IPS-11a (cell line): ENCODE results near the gene PLEKHD1.

Experiments
- H3K4me3 ChIP-seq: one replicate; pipeline ENCODE4 v1.5.1; 2013; ENCODE audit warnings: low read depth, low read length, control low read depth

The PLEKHD1 gene

DNA sequence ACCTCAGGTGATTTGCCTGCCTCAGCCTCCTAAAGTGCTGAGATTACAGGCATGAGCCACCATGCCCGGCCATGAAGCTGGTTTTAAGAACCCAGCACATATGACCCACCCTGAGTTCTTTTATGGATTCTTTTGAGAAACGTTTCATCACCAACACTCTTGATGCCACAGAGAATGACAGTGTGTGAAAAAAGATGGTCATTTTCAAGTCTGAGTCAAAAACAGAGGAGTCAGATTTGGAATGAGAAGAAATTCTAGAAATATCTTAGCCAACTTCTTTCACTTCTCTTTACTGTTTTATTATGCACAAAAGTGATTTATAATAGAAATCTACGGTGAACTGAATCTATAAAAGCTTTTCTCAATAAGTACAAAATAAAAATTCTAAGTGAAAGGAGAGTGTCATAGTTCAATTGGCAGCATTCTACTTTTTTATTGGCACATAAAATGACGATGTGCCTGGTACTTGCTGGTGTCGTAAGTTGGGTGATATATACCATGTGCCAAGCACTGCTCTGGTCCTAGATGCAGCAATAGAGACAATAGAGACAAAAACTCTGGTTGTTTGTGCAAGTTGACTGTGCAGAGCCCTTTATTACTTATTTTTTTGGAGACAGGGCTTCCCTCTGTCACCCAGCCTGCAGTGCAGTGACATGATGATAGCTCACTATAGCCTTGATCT is 56.3 kb downstream of the PLEKHD1 start:
- no peak overlapping the region for H3K4me3 ChIP-seq

DNA sequence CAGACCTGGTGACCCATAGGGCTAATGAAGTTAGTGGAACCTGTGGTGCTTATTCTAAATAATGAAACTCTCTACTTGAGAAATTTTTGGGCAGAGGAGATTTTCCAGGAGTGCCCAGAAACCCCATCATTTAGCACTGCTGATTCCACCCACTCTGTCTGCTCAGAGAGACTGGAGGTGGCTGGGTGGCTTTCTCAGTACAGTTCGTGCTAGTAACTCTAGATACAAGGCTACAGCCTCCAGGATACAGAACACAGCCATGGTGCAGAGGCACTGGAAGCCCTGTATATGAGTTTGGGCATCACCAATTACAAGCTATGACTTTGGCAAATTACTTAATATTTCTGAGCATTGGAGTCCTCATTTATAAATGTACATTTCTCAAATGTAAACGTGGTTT is 57.8 kb downstream of the PLEKHD1 start:
- no peak overlapping the region for H3K4me3 ChIP-seq

DNA sequence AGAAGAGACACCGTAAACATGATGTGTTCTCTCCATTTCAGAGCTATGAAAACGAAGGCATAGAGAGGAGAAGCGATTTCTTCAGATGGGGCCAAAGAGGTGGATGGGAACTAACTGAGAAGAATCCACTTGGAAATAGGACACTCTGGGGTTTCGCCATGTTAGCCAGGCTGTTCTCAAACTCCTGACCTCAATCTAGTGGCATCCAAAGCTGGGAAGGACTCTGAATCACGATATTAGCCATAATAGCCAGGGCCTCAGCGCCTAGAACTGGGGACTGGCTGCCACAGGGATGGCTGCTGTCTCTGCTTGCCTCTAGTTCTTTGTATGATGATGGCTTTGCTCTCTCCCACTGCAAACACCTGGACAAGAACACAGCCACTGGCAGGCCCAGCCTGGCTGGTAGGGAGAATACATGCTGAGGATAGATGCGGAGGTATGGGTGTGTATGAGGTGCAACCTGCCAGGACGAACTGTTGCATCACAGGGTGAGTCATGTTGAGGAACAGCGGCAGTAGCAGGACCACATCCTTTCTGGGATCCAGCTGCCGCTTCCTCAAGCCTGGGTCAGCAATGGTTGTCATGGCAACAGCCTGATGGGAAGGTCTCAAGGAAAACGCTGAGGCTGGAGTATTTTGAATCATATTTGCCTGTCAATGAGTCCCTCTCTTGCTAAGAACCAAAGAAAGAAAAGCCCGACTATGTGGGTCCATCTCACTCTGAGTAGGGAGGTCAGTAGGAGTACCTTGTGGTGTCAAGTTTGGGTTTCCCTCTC is 59.0 kb downstream of the PLEKHD1 start:
- H3K4me3 ChIP-seq: no peak overlapping the region

DNA sequence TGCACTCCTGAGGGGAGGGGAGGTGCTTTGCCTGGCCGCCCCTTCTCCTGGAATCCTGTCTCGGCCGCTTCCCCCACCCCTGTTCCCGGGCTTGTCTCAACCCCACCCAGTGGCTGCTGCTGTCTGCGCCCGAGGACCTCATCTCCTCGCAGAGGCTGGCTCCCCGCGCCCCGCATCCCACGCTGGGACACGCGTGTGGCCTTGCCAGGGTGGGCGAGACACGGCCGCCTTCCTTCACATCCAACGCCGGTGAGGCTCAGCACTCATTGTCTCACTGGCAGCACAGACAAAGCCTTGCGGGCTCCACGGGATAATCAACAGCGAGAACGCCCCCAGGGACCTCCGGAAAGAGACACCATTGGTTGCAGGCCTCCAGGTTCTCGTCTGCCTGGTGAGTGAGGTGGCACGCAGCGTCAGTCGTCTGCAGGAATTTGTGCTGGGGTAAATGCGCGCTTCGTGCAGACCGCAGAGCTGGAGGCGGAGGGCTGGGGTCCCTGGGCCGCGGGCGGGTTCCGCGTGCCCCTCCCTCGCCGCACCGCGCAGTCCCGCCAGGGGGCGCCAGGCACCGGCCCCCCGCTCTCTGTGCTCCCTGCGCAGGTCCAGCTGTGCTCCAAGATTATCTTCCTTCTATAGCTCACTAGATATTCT is 63.3 kb downstream of the PLEKHD1 start:
- peak overlapping the region; percentile 40 for H3K4me3 ChIP-seq

DNA sequence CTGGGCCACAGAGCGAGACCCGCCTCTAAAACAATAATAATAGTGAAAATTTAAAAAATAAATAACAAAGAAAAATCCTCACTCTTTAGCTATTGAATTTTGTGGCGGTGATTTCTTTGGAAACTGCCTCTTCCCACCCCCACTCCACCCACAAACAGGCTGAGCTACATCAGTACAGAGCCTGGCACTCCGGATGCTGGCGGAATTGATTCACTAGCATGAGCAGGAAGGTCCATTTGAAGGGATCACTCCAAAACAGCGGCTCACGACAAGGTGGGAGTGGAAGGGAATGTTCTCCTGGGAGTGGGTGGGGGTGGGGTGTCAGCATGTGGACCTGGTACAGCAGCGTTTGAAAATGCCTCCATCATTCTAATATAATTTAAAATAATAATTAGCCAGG is 64.0 kb downstream of the PLEKHD1 start:
- no peak overlapping the region for H3K4me3 ChIP-seq

DNA sequence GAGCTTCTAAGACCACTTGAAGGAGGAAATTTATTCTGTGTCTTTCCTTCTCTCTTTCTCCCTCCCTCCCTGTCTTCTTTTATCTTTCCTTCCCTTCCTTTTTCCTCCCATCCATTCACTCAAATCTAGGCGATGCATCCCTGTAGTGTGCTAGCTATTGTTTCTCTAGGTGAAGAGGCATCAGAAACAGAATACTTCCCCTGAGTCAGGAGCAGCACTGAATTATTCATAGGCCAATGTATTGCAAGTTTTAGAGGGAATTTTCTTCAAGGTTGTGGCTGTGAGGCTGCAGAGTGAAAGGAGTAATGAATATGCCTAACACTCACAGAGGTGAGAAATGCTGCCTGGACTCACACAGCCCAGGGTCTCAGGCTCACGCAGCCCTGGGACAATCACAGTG is 67.0 kb downstream of the PLEKHD1 start:
- no peak overlapping the region for H3K4me3 ChIP-seq

GRCh38 chr14:69553252-69553651 is 68.7 kb downstream of the PLEKHD1 start:
- H3K4me3 ChIP-seq: no peak overlapping the region

- no peak overlapping the region for H3K4me3 ChIP-seq
Observed at GRCh38 chr14:69554500-69554899, 70.0 kb downstream of the PLEKHD1 start.

GRCh38 chr14:69558774-69559173 is 74.2 kb downstream of the PLEKHD1 start:
- H3K4me3 ChIP-seq: no peak overlapping the region

- no peak overlapping the region for H3K4me3 ChIP-seq
Observed at GRCh38 chr14:69559581-69560011, 75.1 kb downstream of the PLEKHD1 start.

DNA sequence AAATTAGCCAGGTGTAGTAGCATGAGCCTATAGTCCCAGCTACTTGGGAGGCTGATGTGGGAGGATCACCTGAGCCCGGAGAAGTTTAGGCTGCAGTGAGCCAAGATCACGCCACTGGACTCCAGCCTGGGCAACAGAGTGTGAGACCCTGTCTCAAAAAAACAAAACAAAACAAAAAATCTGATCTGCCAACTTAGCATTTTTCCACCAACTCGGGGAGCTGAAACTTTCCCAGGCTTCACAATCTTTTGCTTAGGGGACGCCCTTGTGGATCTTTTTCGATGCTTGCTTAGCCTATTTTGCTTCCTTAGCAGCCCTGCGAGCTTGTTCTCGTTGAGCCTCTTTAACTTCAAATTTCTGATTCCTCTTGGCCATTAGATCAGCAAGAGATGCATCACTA is 76.3 kb downstream of the PLEKHD1 start:
- no peak overlapping the region for H3K4me3 ChIP-seq

DNA sequence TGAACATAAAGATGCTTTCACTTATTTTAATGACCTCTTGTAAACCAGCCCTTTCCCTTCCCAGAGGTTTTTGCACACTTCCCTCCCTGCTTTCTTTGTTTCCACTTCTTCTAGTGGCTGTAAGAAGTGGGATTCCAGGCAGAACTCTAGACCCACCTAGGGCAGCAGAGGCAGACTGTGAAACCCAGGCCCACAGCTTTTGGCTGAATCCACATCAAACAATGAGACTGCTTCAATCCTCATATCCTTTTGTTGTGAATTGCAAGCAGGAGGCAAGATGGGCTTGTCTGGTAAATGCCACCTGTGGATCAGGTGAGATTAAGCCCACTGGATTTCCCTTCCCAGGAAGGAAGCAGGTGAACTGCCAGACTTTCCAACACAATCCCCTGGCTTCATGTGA is 77.4 kb downstream of the PLEKHD1 start:
- no peak overlapping the region for H3K4me3 ChIP-seq

GRCh38 chr14:69567563-69567962 is 83.0 kb downstream of the PLEKHD1 start:
- H3K4me3 ChIP-seq: no peak overlapping the region

- H3K4me3 ChIP-seq: no peak overlapping the region
Observed at GRCh38 chr14:69569859-69570258, 85.3 kb downstream of the PLEKHD1 start.

DNA sequence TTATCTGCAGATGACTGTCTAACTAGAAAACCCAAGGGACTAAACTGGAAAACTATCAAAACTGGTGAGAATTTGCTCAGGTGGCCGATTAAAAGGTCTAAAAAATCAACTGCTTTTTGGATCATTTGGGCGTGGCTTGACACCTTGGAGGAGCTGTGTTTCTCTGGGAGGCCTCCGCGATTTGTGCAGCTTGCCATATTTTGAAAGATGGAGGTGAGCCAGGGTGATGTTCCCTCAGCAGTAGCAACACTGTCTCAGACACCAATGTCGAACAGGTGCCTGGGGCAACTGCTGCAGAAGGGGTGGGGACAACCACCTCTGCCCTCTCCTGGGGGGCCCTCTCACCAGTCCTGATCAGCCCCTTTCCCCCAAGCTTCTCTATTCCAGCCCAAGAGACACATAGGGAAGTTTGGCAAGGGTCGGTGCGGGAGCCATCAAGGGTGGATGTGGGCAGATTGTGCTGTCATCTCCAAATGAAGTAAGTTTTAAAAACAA is 86.4 kb downstream of the PLEKHD1 start:
- H3K4me3 ChIP-seq: no peak overlapping the region

GRCh38 chr14:69571449-69572029 is 87.0 kb downstream of the PLEKHD1 start:
- no peak overlapping the region for H3K4me3 ChIP-seq

DNA sequence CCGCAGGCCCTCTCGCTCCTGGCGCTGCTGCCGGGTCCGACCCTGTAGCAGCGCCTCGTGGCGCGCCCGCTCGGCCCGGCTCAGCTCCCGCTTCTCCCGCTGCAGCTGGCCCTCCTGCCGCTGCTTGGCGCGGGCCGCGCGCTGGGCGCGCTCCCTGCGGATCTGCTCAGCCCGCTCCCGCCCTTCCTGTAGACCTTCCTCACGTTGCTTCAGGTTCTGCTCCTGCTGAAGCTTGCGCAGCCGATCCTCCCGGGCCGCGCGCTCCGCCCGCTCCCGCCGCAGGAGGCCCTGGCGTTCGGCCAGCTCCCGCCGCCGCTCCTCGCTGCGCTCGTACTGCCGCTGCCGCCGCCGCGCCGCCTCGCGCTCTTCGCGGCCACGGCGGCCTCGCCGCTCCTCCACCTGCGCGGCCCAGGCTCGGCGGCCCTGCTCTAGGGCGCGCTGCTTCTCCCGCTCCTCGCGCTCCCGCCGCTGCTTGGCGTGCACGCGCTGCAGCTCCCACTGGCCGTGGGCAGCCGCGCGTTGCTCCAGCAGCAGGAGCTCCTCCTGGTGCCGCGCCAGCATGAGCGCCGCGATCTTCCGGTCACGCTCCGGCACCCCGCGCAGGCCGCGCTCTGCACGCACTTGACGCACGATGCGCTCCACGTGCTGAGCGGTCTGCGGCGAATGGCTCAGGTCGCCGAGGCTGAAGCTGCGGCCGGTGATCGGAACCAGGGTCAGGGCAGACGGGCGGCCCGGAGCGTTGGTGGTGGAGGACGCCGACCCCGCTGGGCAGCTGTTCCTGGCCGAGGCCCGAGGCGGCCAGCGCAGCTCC is 87.7 kb downstream of the PLEKHD1 start:
- peak overlapping the region; percentile 8 for H3K4me3 ChIP-seq

DNA sequence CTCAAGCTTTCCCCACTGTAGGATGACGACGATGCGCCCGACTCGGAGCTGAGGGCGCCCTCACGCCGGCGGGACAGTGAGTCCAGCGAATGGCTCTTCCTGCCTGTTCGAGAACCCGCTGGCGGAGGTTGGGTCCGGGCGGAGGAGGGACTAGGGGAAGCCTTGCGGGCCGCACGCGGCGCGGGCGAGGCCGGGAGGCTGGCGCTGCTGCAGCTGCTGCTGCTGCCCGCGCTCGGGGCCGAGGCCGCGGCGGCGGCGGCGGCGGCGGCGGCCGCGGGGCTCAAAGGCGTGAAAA is 88.3 kb downstream of the PLEKHD1 start:
- H3K4me3 ChIP-seq: no peak overlapping the region

DNA sequence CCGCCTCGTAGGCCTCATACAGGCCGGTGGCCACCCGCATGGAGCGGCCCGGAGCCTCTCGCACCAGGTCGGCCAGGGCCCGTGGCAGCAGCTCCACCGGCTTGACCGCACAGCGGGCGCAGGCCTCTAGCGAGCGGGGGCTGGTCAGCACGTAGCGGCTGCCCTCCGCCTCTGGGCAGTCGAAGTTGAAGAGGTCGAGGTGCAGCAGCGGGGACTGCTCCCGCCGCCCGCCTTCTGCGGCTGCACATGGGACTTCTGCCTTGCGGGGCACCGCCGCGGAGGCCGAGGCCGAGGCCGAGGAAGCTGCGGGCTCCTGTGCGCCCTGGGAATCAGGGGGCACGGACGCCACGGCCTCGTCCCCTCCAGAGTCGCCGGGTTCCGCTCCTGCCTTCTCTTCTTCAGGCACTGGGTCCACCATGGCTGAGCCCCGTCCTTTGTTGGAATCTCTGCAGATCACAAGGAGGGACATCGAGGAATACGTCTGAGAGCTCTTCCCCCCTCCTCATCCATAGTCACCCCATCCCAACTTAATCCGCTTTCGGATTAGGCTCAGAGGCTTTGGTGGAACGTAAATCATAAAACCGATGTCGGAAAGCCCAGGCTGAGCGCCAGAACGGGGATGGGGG is 88.8 kb downstream of the PLEKHD1 start:
- H3K4me3 ChIP-seq: no peak overlapping the region

DNA sequence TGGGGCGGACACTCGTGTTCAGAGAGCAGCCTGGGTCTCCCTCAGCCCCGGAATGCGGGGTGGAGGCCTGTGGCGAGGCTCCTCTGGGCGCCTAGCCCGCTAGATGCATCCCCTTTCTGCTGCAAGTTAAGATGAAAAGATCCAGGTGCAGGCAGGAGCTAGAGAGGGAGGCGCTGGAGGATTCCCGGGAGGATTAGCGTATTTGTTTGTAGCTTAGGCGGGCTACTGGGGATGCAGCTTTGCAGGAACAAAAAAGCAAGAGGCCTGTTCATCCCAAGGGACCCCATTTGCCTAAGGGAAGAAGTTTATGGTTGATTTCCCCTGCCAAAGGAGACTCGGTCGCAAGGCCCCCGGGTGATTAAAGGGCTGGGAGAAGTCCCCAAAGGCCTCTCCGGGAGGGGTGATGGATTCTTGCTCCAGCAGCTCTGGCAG is 89.3 kb downstream of the PLEKHD1 start:
- H3K4me3 ChIP-seq: peak overlapping the region; percentile 1
